ENCODE measurements around the gene RPL7A.

DNA sequence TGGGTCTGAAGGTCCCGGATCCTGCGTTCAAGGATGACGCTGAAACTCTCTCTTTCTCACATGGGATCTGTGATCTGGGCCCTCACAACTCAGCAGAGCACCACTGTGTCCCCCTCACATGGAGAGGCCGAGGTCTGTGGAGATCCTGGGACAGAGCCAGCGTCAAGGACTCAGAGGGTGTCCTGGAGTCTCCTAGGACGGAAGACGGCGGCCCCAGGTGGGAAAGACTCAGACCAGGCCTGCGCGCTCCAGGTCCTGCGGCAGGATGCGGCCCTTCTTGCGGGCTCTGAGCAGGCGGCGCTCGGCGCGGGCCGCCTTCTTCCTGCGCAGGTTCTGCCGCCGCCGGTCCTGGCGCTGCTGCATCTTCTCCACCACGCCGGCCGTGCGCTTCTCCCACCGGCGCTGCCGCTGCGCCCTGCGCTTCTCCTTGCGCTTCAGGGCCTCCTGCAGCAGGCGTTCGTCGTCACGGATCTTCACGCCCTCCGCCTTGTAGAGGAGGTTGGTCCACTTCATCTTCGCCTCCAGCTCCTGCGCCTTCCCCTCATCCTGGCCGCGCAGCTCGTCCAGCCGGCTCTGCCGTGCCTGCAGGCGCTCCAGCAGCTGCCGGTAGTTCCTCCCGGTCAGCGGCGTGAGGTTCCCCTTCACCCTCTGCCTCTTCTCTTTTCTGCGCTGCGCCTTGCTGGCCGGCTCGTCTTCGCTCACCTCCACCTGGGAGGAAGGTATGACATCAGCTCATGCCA, 16.2 kb upstream of the RPL7A start:
- TF ChIP-seq, protein P1, sequence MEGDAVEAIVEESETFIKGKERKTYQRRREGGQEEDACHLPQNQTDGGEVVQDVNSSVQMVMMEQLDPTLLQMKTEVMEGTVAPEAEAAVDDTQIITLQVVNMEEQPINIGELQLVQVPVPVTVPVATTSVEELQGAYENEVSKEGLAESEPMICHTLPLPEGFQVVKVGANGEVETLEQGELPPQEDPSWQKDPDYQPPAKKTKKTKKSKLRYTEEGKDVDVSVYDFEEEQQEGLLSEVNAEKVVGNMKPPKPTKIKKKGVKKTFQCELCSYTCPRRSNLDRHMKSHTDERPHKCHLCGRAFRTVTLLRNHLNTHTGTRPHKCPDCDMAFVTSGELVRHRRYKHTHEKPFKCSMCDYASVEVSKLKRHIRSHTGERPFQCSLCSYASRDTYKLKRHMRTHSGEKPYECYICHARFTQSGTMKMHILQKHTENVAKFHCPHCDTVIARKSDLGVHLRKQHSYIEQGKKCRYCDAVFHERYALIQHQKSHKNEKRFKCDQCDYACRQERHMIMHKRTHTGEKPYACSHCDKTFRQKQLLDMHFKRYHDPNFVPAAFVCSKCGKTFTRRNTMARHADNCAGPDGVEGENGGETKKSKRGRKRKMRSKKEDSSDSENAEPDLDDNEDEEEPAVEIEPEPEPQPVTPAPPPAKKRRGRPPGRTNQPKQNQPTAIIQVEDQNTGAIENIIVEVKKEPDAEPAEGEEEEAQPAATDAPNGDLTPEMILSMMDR (IDR thresholded peaks at IDR 0.05) = no peak
- no peak for TF ChIP-seq POLR2A (IDR thresholded peaks at IDR 0.05)

Measured in uterus (tissue), 2 donors.